WERI-Rb-1 (cell line): ENCODE measurements around the gene ENGASE.

Experiments used
- DNase-seq: peaks from one replicate; pipeline ENCODE4 v3.0.0-alpha.2; 2020
- H3K27ac ChIP-seq: fragments of 250-450 bp; sonication (Bioruptor Pico); 2 replicates; pipeline ENCODE4 v1.5.1; 2020; ENCODE audit warnings: mild to moderate bottlenecking, moderate library complexity
- H3K27me3 ChIP-seq: fragments of 250-450 bp; sonication (Bioruptor Pico); 2 replicates; pipeline ENCODE4 v1.5.1; 2021; ENCODE audit warnings: mild to moderate bottlenecking, low read depth, moderate library complexity; ENCODE audit not compliant: insufficient read depth, severe bottlenecking
- H3K36me3 ChIP-seq: fragments of 250-450 bp; sonication (Bioruptor Pico); 2 replicates; pipeline ENCODE4 v1.5.1; 2020; ENCODE audit warnings: mild to moderate bottlenecking, moderate library complexity
- H3K4me3 ChIP-seq: 2 replicates; pipeline ENCODE4 v1.5.1; 2011; ENCODE audit warnings: low read depth, mild to moderate bottlenecking, control low read depth, low read length
- H3K9me3 ChIP-seq: fragments of 250-450 bp; sonication (Bioruptor Pico); 2 replicates; pipeline ENCODE4 v1.5.1; 2021; ENCODE audit warnings: mild to moderate bottlenecking, moderate library complexity; ENCODE audit not compliant: severe bottlenecking
- CTCF ChIP-seq: IDR thresholded peaks from 2 replicates; pipeline ENCODE4 v1.5.1; 2011; ENCODE audit warnings: low read depth, mild to moderate bottlenecking, control low read depth, inconsistent platforms, low read length

The ENGASE gene

GRCh38 chr17:79052131-79052530 lies 22.5 kb upstream of the ENGASE start:
- no peak for TF ChIP-seq CTCF
- no peaks in the 10 kb centered on the region for H3K36me3 ChIP-seq
- no peak overlapping the region for H3K27ac ChIP-seq
- H3K4me3 ChIP-seq: no peak overlapping the region
- no peaks in the 10 kb centered on the region for H3K27me3 ChIP-seq
- peaks cover 5% of the 10 kb centered on the region for H3K9me3 ChIP-seq
- no peak for DNase-seq

GRCh38 chr17:79053251-79053925 lies 21.2 kb upstream of the ENGASE start:
- TF ChIP-seq CTCF: no peak
- Histone ChIP-seq H3K27me3 (no peaks in the 10 kb centered on the region), H3K27ac (no peak overlapping the region), H3K36me3 (no peaks in the 10 kb centered on the region), H3K9me3 (peaks cover 17% of the 10 kb centered on the region), H3K4me3 (no peak overlapping the region)
- no peak for DNase-seq

- Histone ChIP-seq H3K27me3 (no peaks in the 10 kb centered on the region), H3K36me3 (no peaks in the 10 kb centered on the region), H3K4me3 (no peak overlapping the region), H3K27ac (no peak overlapping the region), H3K9me3 (peaks cover 22% of the 10 kb centered on the region)
- TF ChIP-seq CTCF: no peak
- DNase-seq: no peak
These were observed 20.2 kb upstream of the ENGASE start for GRCh38 chr17:79054200-79054960.

GRCh38 chr17:79055197-79055596 lies 19.4 kb upstream of the ENGASE start:
- no peak for DNase-seq
- no peak overlapping the region for H3K27ac ChIP-seq
- no peaks in the 10 kb centered on the region for H3K27me3 ChIP-seq
- no peaks in the 10 kb centered on the region for H3K36me3 ChIP-seq
- no peak for TF ChIP-seq CTCF
- no peak overlapping the region for H3K4me3 ChIP-seq
- H3K9me3 ChIP-seq: peaks cover 22% of the 10 kb centered on the region

GRCh38 chr17:79057737-79058385 lies 16.8 kb upstream of the ENGASE start:
- H3K27me3 ChIP-seq: no peaks in the 10 kb centered on the region
- H3K4me3 ChIP-seq: no peak overlapping the region
- H3K27ac ChIP-seq: no peak overlapping the region
- H3K9me3 ChIP-seq: peaks cover 19% of the 10 kb centered on the region
- no peak for DNase-seq
- no peaks in the 10 kb centered on the region for H3K36me3 ChIP-seq
- TF ChIP-seq CTCF: no peak
